GM19397 (cell line): ENCODE measurements around the gene TRPV2.
"Not testable (repeated sequence)": the region's sequence is repeated elsewhere in the genome, so short reads cannot be mapped to it uniquely, and the experiment has no call there.

ENCODE experiments used
- ATAC-seq: cut with Tn5 transposase; IDR thresholded peaks from one replicate; pipeline ENCODE4 v1.9.1; 2021; ENCODE audit warnings: mild to moderate bottlenecking, moderate library complexity; ENCODE audit not compliant: unreplicated experiment

TRPV2 gene

GRCh38 chr17:16403847-16404246 lies 11.5 kb upstream of the TRPV2 start:
- not testable (repeated sequence) for ATAC-seq

GRCh38 chr17:16406742-16407674 lies 8.4 kb upstream of the TRPV2 start:
- no peak for ATAC-seq

GRCh38 chr17:16407911-16408588 lies 7.3 kb upstream of the TRPV2 start:
- ATAC-seq, result peak; percentile 78

- ATAC-seq, result no peak
Observed at GRCh38 chr17:16417399-16417798, 2.0 kb downstream of the TRPV2 start.

GRCh38 chr17:16417896-16418684 lies 2.7 kb downstream of the TRPV2 start:
- ATAC-seq, result no peak

- no peak for ATAC-seq
Observed at GRCh38 chr17:16418685-16419068, 3.3 kb downstream of the TRPV2 start.

- no peak for ATAC-seq
Observed at GRCh38 chr17:16419074-16419928, 3.9 kb downstream of the TRPV2 start.

- ATAC-seq, result no peak
Observed at GRCh38 chr17:16419929-16420271, 4.5 kb downstream of the TRPV2 start.

GRCh38 chr17:16422416-16422815 lies 7.0 kb downstream of the TRPV2 start:
- no peak for ATAC-seq

- no peak for ATAC-seq
Observed at GRCh38 chr17:16423226-16423872, 8.0 kb downstream of the TRPV2 start.

- ATAC-seq, result no peak
Observed at GRCh38 chr17:16425202-16425601, 9.8 kb downstream of the TRPV2 start.

GRCh38 chr17:16425698-16426659 lies 10.6 kb downstream of the TRPV2 start:
- no peak for ATAC-seq

- ATAC-seq, result no peak
Observed at GRCh38 chr17:16427020-16427419, 11.6 kb downstream of the TRPV2 start.

- ATAC-seq, result no peak
Observed at GRCh38 chr17:16428098-16428882, 12.9 kb downstream of the TRPV2 start.

GRCh38 chr17:16429083-16429482 lies 13.7 kb downstream of the TRPV2 start:
- ATAC-seq, result no peak

- ATAC-seq, result no peak
Observed at GRCh38 chr17:16430650-16431049, 15.3 kb downstream of the TRPV2 start.

- ATAC-seq, result no peak
Observed at GRCh38 chr17:16432017-16432416, 16.6 kb downstream of the TRPV2 start.

GRCh38 chr17:16433514-16433913 lies 18.1 kb downstream of the TRPV2 start:
- ATAC-seq, result no peak
